Measurements from ENCODE around the gene RGS16.

Gene RGS16

GRCh38 chr1:182608845-182609610 is 4.8 kb upstream of the RGS16 start:
- peak; percentile 40 for DNase-seq (ENCODE audit: low read depth)

GRCh38 chr1:182608236-182608635 is 4.0 kb upstream of the RGS16 start:
- no peak for DNase-seq (ENCODE audit: low read depth)

GRCh38 chr1:182607566-182607965 is 3.4 kb upstream of the RGS16 start:
- no peak for DNase-seq (ENCODE audit: low read depth)

GRCh38 chr1:182603646-182604174 is 479 bp downstream of the RGS16 start:
- no peak for DNase-seq (ENCODE audit: low read depth)

- no peak for DNase-seq (ENCODE audit: low read depth)
Measured at GRCh38 chr1:182602935-182603645, 1.1 kb downstream of the RGS16 start.

GRCh38 chr1:182601913-182602312 is 2.3 kb downstream of the RGS16 start:
- DNase-seq (ENCODE audit: low read depth): no peak

- peak; percentile 62 for DNase-seq (ENCODE audit: low read depth)
Measured at GRCh38 chr1:182601416-182601786, 2.8 kb downstream of the RGS16 start.

GRCh38 chr1:182600745-182601415 is 3.3 kb downstream of the RGS16 start:
- no peak for DNase-seq (ENCODE audit: low read depth)

GRCh38 chr1:182600036-182600713 is 4.0 kb downstream of the RGS16 start:
- DNase-seq (ENCODE audit: low read depth): no peak

GRCh38 chr1:182599339-182599738 is 4.8 kb downstream of the RGS16 start:
- no peak for DNase-seq (ENCODE audit: low read depth)

- no peak for DNase-seq (ENCODE audit: low read depth)
Measured at GRCh38 chr1:182598296-182598695, 5.9 kb downstream of the RGS16 start.

- DNase-seq (ENCODE audit: low read depth): no peak
Measured at GRCh38 chr1:182596934-182597333, 7.3 kb downstream of the RGS16 start.

GRCh38 chr1:182595641-182596240 is 8.4 kb downstream of the RGS16 start:
- DNase-seq (ENCODE audit: low read depth): peak; percentile 54

GRCh38 chr1:182589931-182590330 is 14.3 kb downstream of the RGS16 start:
- no peak for DNase-seq (ENCODE audit: low read depth)

- no peak for DNase-seq (ENCODE audit: low read depth)
Measured at GRCh38 chr1:182589520-182589919, 14.7 kb downstream of the RGS16 start.

- DNase-seq (ENCODE audit: low read depth): peak; percentile 59
Measured at GRCh38 chr1:182588500-182589396, 15.4 kb downstream of the RGS16 start, which contains the start of gene RNASEL. TSS of gene RNASEL (minus strand) at chr1:182589256. CDS start at chr1:182586806, 2,450 bp downstream.

- DNase-seq (ENCODE audit: low read depth): no peak
Measured at GRCh38 chr1:182587666-182588499, 16.3 kb downstream of the RGS16 start.

- no peak for DNase-seq (ENCODE audit: low read depth)
Measured at GRCh38 chr1:182587093-182587492, 17.1 kb downstream of the RGS16 start.

- no peak for DNase-seq (ENCODE audit: low read depth)
Measured at GRCh38 chr1:182586380-182586779, 17.8 kb downstream of the RGS16 start.

- no peak for DNase-seq (ENCODE audit: low read depth)
Measured at GRCh38 chr1:182584746-182585145, 19.4 kb downstream of the RGS16 start.

Measured in fibroblast of gingiva (primary cell).